Activated T-cell treated with anti-CD3 and anti-CD28 coated beads, Interleukin-2, amount 50 U/mL, for 72 hours (primary cell): Measurements from ENCODE around the gene ZNF652. TPM values are rescaled to one million over a fixed set of nuclear protein-coding genes. Genes with fewer than 3 reads are reported as not detected.

ENCODE experiments used
- ATAC-seq, 2 donors: fragments of 150-1000 bp; cut with Tn5 transposase; replicated peaks in 1 of 2; 2 replicates each; pipeline ENCODE4 v1.10.0; 2021; ENCODE audit warnings: moderate library complexity in 2 of 2, mild to moderate bottlenecking in 1 of 2
- DNase-seq, 2 donors: peaks; one replicate each; pipeline ENCODE4 v3.0.0; 2021 to 2022; ENCODE audit warnings: mixed read lengths in 1 of 2
- H3K27ac Mint-ChIP-seq: one replicate; pipeline ENCODE4 v1.8.0; 2022; ENCODE audit warnings: mild to moderate bottlenecking, moderate library complexity, mixed read lengths
- H3K27me3 Mint-ChIP-seq: one replicate; pipeline ENCODE4 v1.8.0; 2022; ENCODE audit warnings: low read depth, mixed read lengths
- H3K36me3 Mint-ChIP-seq, 2 donors: one replicate each; pipeline ENCODE4 v1.8.0; 2022; ENCODE audit warnings: mixed read lengths in 2 of 2, mild to moderate bottlenecking in 1 of 2; ENCODE audit not compliant: insufficient read depth in 2 of 2
- H3K4me1 Mint-ChIP-seq: one replicate; pipeline ENCODE4 v1.8.0; 2022; ENCODE audit warnings: low read depth, mixed read lengths
- H3K4me3 Mint-ChIP-seq, 2 donors: one replicate each; pipeline ENCODE4 v1.8.0; 2022; ENCODE audit warnings: mild to moderate bottlenecking in 2 of 2, mixed read lengths in 2 of 2, moderate library complexity in 2 of 2
- H3K9me3 Mint-ChIP-seq, 2 donors: one replicate each; pipeline ENCODE4 v1.8.0; 2022; ENCODE audit warnings: mixed read lengths in 2 of 2
- total RNA-seq, 2 donors: library from RNA; stranded (reverse); gene quantifications; one replicate each; pipeline ENCODE4 v1.2.3, GENCODE V29; 2022

Gene ZNF652
- total RNA-seq, 2 donors from 2014 or later = 8.3 to 13.2 TPM

DNA sequence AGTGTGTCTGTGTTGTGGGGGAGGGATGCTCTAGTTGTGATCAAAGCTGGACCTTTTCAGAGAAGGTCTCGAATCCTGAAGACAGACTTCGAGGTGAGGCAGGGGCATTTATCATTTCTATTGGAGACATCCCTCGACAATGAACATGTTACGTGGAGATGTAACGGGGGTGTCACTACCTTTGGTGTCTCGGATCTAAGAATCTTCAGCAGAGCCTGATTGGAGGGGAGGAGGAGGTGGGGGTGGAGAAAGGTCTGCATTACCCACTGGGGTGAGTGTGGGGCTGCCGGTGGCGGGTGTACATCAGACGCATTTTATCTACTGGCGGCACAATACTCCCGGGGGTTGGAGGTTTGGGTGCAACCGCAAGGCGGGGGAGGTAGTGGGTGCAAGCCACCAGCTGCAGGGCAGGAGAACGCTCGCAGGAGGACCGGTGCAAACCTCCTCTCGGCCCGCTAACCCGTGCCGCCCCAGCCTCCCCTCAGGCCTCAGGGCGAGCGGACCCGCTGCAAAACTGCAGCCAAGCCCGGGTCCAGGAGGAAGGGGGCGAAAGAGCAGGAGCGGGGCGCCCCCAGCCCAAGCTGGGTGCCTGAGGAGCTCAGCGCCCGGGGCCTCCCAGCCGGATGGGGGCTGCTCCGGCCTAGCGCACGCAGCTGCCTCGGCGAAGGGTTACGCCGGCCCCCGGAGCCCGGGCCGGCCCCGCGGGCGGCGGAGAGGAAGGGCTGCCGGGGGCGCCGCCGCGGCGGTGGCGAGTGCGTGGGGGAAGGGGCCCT is 735 bp downstream of the ZNF652 start:
- peak overlapping the region; percentile 86 to 91 for H3K4me3 Mint-ChIP-seq
- H3K4me1 Mint-ChIP-seq = peaks cover 58% of the 10 kb centered on the region
- H3K27ac Mint-ChIP-seq = peak overlapping the region; percentile 77
- H3K27me3 Mint-ChIP-seq = peaks cover 7% of the 10 kb centered on the region
- ATAC-seq = peak; percentile 64 to 67
- H3K9me3 Mint-ChIP-seq = no peaks in the 10 kb centered on the region
- H3K36me3 Mint-ChIP-seq = peaks cover 4 to 5% of the 10 kb centered on the region in 2 donors
- DNase-seq = peak; percentile 66 to 70

GRCh38 chr17:49360796-49361128 is 1.3 kb downstream of the ZNF652 start:
- Mint-ChIP-seq H3K27me3 (peaks cover 7% of the 10 kb centered on the region), H3K27ac (peak overlapping the region; percentile 77), H3K9me3 (no peaks in the 10 kb centered on the region), H3K36me3 (peaks cover 4 to 5% of the 10 kb centered on the region in 2 donors), H3K4me1 (peaks cover 55% of the 10 kb centered on the region), H3K4me3 (peak overlapping the region; percentile 86 to 91)
- no peak for ATAC-seq
- DNase-seq = no peak

DNA sequence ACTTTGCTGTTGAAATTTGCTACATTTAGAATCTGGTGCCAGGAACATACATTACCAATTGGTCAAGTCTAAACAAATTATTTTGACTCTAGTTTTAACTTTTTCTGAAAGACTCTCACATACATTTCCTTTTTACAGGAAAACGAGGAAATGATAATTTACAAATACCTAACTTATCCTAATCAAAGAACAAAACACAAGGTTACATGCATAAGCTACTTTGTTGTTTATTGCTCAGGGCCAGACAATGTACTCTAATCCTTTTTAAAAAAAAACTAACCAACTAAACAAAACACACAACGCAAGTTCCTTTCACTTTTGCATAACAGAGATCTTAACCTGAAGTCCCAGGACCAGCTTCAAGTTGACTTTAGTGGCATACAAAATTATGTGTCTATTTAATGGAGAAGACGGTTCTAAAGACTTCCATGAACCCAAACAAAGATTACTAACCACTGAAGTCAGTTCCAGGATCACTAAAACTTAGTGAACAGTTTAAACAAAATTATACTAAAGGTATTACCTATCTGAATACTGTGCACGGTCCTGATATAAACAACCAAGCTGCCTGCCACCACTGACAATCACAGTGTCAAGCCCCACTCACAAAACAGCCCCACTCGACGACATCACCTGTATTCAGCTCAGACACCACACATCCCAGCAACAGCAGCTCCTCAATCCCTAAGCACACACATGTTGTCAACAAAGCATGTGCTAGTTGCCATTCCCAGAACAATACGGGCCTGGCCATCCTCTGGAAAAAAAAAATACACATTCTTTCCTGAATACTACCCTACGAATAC is 1.9 kb downstream of the ZNF652 start:
- H3K9me3 Mint-ChIP-seq = no peaks in the 10 kb centered on the region
- no peak for ATAC-seq
- peaks cover 7% of the 10 kb centered on the region for H3K27me3 Mint-ChIP-seq
- H3K36me3 Mint-ChIP-seq = peaks cover 4 to 5% of the 10 kb centered on the region in 2 donors
- peak overlapping the region; percentile 77 for H3K27ac Mint-ChIP-seq
- peak overlapping the region; percentile 86 to 91 for H3K4me3 Mint-ChIP-seq
- H3K4me1 Mint-ChIP-seq = peaks cover 50% of the 10 kb centered on the region
- no peak for DNase-seq

- ATAC-seq (no peak), DNase-seq (no peak)
- H3K4me1 Mint-ChIP-seq = peaks cover 50% of the 10 kb centered on the region
- H3K27ac Mint-ChIP-seq = peak overlapping the region; percentile 69
- H3K4me3 Mint-ChIP-seq = peak overlapping the region; percentile 57 to 91
- H3K27me3 Mint-ChIP-seq = peaks cover 7% of the 10 kb centered on the region
- peaks cover 4 to 6% of the 10 kb centered on the region in 2 donors for H3K36me3 Mint-ChIP-seq
- no peaks in the 10 kb centered on the region for H3K9me3 Mint-ChIP-seq
Measured at GRCh38 chr17:49358641-49359247, 3.3 kb downstream of the ZNF652 start.

DNA sequence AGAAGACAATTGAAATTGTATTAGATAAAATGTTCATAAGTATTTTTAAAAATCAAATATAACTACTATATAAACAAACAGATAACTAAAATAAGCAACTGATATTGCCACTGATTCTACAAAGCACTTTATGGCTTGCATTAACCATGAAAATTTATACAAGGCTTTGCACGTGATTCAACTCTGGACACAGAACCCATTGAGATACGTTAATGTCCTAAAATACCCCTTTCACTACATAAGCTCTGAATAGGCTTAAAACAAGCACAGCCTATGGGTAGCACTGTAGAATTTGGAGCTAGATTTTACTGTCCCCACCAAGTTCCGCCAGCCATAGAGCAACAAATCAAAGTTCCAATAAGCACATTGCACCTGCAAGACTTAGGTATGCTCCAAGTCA is 4.5 kb downstream of the ZNF652 start:
- ATAC-seq (no peak), DNase-seq (no peak)
- Mint-ChIP-seq H3K27me3 (peaks cover 3% of the 10 kb centered on the region), H3K4me1 (peaks cover 57% of the 10 kb centered on the region), H3K36me3 (peaks cover 4 to 6% of the 10 kb centered on the region in 2 donors), H3K27ac (no peak overlapping the region), H3K4me3 (peak overlapping the region in 1 of 2 donors; percentile 91), H3K9me3 (no peaks in the 10 kb centered on the region)

DNA sequence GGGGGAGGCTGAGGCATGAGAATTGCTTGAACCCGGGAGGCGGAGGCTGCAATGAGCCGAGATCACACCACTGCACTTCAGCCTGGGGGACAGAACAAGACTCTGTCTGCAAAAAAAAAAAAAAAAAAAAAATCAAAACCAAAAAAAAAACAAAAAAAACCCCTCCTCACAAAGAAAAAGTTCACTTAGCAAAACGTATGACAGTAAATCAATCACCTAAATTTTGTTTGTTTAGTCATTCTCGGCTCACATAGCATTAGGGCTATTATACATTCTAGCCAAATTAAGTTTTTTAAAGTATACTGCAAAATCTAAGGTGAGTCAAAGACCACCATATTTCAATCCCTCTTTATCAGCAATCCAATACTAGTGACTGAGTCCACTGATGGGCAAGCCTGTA is 5.7 kb downstream of the ZNF652 start:
- Mint-ChIP-seq H3K4me1 (peaks cover 61% of the 10 kb centered on the region), H3K36me3 (peaks cover 4 to 6% of the 10 kb centered on the region in 2 donors), H3K27me3 (no peaks in the 10 kb centered on the region), H3K4me3 (no peak overlapping the region), H3K27ac (no peak overlapping the region), H3K9me3 (no peaks in the 10 kb centered on the region)
- DNase-seq (no peak), ATAC-seq (no peak)

GRCh38 chr17:49353607-49354006 is 8.4 kb downstream of the ZNF652 start:
- H3K4me3 Mint-ChIP-seq = peak overlapping the region in 1 of 2 donors; percentile 70

DNA sequence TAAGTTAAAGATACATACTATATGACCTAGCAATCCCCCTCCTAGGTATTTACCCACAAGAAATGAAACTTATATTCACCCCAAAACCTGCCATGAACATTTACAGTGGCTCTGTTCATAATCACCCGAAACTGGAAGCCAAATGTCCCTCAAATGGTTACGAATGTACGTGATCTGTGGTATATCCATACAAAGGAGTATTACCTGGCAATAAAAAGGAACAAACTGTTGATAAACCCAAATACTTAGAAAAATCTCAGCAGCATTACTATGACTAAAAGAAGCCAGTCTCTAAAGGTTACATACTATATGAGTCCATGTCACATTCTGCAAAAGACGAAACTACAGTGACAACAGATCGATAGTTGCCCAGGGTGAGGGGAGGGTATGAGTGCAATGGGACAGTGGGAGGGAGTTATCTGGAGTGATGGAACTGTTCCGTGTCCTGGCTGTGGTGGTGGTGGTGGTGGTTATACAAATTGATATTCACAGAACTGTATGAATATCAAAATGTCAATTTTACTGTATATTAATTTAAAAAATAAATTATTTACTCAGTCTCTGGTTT is 9.4 kb downstream of the ZNF652 start:
- Mint-ChIP-seq H3K27ac (no peak overlapping the region), H3K4me1 (peaks cover 46% of the 10 kb centered on the region), H3K4me3 (peak overlapping the region; percentile 2 to 27), H3K9me3 (no peaks in the 10 kb centered on the region), H3K27me3 (no peaks in the 10 kb centered on the region), H3K36me3 (peaks cover 0 to 2% of the 10 kb centered on the region in 2 donors)
- DNase-seq (no peak), ATAC-seq (peak in 1 of 2 donors; percentile 26)

More at GRCh38 chr17:49353607-49354006, 8.4 kb downstream of the ZNF652 start:
- Mint-ChIP-seq H3K36me3 (peaks cover 0 to 2% of the 10 kb centered on the region in 2 donors), H3K27ac (peak overlapping the region; percentile 70), H3K4me1 (peaks cover 46% of the 10 kb centered on the region), H3K27me3 (no peaks in the 10 kb centered on the region), H3K9me3 (no peaks in the 10 kb centered on the region)
- DNase-seq (no peak), ATAC-seq (peak in 1 of 2 donors; percentile 81)

GRCh38 chr17:49351572-49352140 is 10.4 kb downstream of the ZNF652 start:
- Mint-ChIP-seq H3K27me3 (no peaks in the 10 kb centered on the region), H3K27ac (no peak overlapping the region), H3K36me3 (peaks cover 0 to 2% of the 10 kb centered on the region in 2 donors), H3K4me3 (no peak overlapping the region), H3K9me3 (no peaks in the 10 kb centered on the region), H3K4me1 (peaks cover 42% of the 10 kb centered on the region)
- no peak for ATAC-seq
- no peak for DNase-seq

- H3K36me3 Mint-ChIP-seq = no peaks in the 10 kb centered on the region
- H3K27me3 Mint-ChIP-seq = no peaks in the 10 kb centered on the region
- H3K4me3 Mint-ChIP-seq = no peak overlapping the region
- H3K9me3 Mint-ChIP-seq = no peaks in the 10 kb centered on the region
- DNase-seq (no peak), ATAC-seq (no peak)
- no peak overlapping the region for H3K27ac Mint-ChIP-seq
- H3K4me1 Mint-ChIP-seq = peaks cover 44% of the 10 kb centered on the region
Measured at GRCh38 chr17:49349541-49349940, 12.5 kb downstream of the ZNF652 start.

GRCh38 chr17:49344914-49345313 is 17.1 kb downstream of the ZNF652 start:
- Mint-ChIP-seq H3K4me1 (peaks cover 63% of the 10 kb centered on the region), H3K36me3 (no peaks in the 10 kb centered on the region), H3K27me3 (peaks cover 11% of the 10 kb centered on the region), H3K27ac (no peak overlapping the region), H3K9me3 (no peaks in the 10 kb centered on the region), H3K4me3 (no peak overlapping the region)
- no peak for ATAC-seq
- no peak for DNase-seq

DNA sequence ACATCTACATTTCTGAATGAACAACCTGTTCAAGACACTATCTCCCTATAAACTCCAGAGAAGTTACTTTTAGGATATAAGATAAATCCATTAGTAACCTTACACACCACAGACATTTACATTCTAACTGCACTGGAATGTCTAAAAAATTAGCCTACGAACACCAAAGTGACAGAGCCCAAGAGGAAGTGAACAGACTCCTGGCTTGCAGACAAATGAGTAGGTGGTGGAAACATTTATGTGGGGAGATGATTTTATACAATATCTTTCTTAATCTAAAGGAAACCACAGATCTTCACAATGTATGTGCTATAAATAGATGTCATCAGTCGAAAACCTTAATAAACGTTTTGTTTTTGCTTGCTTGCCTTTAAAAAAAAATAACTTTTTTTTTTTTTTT is 18.8 kb downstream of the ZNF652 start:
- DNase-seq = peak in 1 of 2 donors; percentile 28
- peak overlapping the region; percentile 69 to 91 for H3K4me3 Mint-ChIP-seq
- peaks cover 65% of the 10 kb centered on the region for H3K4me1 Mint-ChIP-seq
- H3K9me3 Mint-ChIP-seq = no peaks in the 10 kb centered on the region
- H3K36me3 Mint-ChIP-seq = peaks cover 0 to 2% of the 10 kb centered on the region in 2 donors
- peak overlapping the region; percentile 71 for H3K27ac Mint-ChIP-seq
- H3K27me3 Mint-ChIP-seq = peaks cover 11% of the 10 kb centered on the region
- ATAC-seq = peak; percentile 55 to 56
